GM18861 (cell line): ENCODE data around the gene FARP1.

Source experiments
- ATAC-seq: cut with Tn5 transposase; IDR thresholded peaks from one replicate; pipeline ENCODE4 v1.9.1; 2021; ENCODE audit not compliant: unreplicated experiment

The FARP1 gene

GRCh38 chr13:98278068-98278724, 135.3 kb downstream of the FARP1 start:
- ATAC-seq: no peak

GRCh38 chr13:98279473-98280175, 136.7 kb downstream of the FARP1 start:
- ATAC-seq: peak; percentile 70

- ATAC-seq: no peak
These were observed 137.2 kb downstream of the FARP1 start for GRCh38 chr13:98280176-98280510.

- no peak for ATAC-seq
These were observed 141.8 kb downstream of the FARP1 start for GRCh38 chr13:98284679-98285078.

- no peak for ATAC-seq
These were observed 142.4 kb downstream of the FARP1 start for GRCh38 chr13:98285317-98285716.

GRCh38 chr13:98285852-98286594, 143.1 kb downstream of the FARP1 start:
- ATAC-seq: no peak

- ATAC-seq: no peak
These were observed 143.9 kb downstream of the FARP1 start for GRCh38 chr13:98286799-98287198.

- ATAC-seq: no peak
These were observed 145.3 kb downstream of the FARP1 start for GRCh38 chr13:98288211-98288610.

- no peak for ATAC-seq
These were observed 146.5 kb downstream of the FARP1 start for GRCh38 chr13:98289339-98289945.

GRCh38 chr13:98290261-98290660, 147.4 kb downstream of the FARP1 start:
- ATAC-seq: no peak

GRCh38 chr13:98291658-98292057, 148.8 kb downstream of the FARP1 start:
- ATAC-seq: no peak

GRCh38 chr13:98293103-98293502, 150.2 kb downstream of the FARP1 start:
- no peak for ATAC-seq

GRCh38 chr13:98293570-98294142, 150.8 kb downstream of the FARP1 start:
- no peak for ATAC-seq

GRCh38 chr13:98295371-98295770, 152.5 kb downstream of the FARP1 start:
- no peak for ATAC-seq

GRCh38 chr13:98297051-98297450, 154.2 kb downstream of the FARP1 start:
- no peak for ATAC-seq

- ATAC-seq: no peak
These were observed 154.9 kb downstream of the FARP1 start for GRCh38 chr13:98297745-98298144.

- ATAC-seq: no peak
These were observed 155.7 kb downstream of the FARP1 start for GRCh38 chr13:98298599-98298998.

- no peak for ATAC-seq
These were observed 156.5 kb downstream of the FARP1 start for GRCh38 chr13:98299235-98299965.

GRCh38 chr13:98299966-98300350, 157.1 kb downstream of the FARP1 start:
- ATAC-seq: no peak

- ATAC-seq: no peak
These were observed 158.2 kb downstream of the FARP1 start for GRCh38 chr13:98300956-98301641.
